Colon (tissue), 2 donors: ENCODE results near the gene CIDEA.

ENCODE experiments used
- FAIRE-seq: peaks from 2 replicates; lab custom pipeline; 2012; peaks lifted over from hg19 to GRCh38; lab: Jason Lieb, UNC
- donor health status: control.
- donor health status: control.

The CIDEA gene

DNA sequence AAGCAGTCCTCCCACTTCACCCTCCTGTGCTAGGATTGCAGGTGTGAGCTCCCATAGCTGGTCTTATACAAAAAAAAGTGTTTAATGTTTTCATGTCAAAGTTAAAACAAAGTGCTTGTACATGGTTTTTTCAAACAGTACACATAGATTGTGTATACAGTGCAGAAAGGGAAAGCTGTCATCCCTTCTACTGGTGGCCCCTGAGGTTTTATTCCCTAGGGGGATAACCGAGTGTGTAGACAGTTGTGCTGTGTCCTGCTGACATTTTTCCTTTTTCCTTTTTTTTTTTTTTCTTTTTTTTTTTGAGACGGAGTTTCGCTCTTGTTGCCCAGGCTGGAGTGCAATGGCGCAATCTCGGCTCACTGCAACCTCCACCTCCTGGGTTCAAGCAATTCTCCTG is 64.7 kb downstream of the CIDEA start:
- FAIRE-seq, result no peak

DNA sequence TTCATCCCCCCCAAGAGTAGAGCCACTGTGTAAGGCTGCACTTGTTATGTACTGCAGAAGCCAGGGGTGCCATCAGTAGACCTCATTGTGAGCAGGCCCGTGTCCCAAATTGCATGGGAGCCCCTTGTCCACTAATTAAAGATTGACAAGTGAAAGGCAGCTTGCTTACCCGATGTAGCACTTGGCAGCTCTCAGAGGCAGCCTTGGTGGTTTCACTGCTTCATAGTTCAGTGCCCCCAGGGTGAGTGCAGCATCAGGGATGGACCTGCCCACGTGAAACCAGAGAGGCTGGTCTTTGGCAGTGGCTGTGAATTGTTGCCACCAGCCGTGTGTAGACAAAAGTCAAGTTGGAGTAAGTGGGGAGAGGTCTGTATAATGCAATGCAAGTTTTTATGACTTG is 67.2 kb downstream of the CIDEA start:
- no peak for FAIRE-seq

DNA sequence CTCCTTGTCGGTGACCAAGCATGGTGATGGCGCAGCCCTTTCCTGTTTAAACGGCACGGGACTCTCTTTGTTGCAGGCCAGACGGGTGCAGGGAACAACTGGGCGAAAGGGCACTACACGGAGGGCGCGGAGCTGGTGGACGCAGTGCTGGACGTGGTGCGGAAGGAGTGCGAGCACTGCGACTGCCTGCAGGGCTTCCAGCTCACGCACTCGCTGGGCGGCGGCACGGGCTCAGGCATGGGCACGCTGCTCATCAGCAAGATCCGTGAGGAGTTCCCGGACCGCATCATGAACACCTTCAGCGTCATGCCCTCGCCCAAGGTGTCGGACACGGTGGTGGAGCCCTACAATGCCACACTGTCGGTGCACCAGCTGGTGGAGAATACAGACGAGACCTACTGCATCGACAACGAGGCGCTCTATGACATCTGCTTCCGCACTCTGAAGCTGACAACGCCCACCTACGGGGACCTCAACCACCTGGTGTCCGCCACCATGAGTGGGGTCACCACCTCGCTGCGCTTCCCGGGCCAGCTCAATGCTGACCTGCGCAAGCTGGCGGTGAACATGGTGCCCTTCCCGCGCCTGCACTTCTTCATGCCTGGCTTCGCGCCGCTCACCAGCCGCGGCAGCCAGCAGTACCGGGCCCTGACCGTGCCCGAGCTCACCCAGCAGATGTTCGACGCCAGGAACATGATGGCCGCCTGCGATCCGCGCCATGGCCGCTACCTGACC is 71.0 kb downstream of the CIDEA start:
- no peak for FAIRE-seq

DNA sequence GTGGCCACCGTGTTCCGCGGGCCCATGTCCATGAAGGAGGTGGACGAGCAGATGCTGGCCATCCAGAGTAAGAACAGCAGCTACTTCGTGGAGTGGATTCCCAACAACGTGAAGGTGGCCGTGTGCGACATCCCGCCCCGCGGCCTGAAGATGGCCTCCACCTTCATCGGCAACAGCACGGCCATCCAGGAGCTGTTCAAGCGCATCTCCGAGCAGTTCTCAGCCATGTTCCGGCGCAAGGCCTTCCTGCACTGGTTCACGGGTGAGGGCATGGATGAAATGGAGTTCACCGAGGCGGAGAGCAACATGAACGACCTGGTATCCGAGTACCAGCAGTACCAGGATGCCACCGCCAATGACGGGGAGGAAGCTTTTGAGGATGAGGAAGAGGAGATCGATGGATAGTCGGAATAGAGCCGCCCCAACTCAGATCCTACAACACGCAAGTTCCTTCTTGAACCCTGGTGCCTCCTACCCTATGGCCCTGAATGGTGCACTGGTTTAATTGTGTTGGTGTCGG is 71.6 kb downstream of the CIDEA start:
- FAIRE-seq, result no peak

DNA sequence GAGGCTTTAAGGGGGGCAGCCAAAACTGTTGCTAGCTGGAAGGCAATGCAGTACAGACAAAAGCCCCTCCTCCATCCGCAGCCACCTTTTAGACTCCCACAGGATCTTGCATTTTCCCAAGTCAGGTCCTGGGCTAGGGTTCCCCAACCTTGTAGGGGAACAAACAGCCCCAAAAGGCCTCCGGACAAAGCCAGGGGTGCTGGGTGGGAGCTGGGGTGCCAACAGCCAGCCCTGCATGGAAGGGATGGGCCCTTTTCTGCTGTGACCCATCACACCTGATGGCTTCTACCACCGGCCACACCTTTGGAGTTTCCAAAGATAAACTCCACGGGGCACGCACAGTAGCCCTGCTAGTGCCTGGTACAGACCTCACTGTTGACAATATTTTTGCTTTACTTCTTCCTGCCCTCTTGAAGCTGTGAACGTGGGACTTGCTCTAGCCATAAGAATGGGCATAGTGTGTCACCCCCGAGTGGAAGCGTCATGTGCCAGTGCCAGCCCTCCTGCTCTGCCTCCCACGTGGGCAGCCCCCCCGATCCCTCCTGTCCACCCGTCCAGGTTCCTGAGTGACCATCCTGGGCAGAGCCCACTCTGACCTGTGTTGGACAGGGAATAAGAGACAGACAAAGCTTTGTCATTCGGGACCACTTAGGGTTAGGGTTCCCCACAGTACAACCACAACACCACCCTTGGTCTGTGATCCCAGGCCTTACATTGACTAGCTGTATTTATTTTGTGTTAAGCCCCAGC is 72.7 kb downstream of the CIDEA start:
- no peak for FAIRE-seq
